T-helper 2 cell treated with Interferon-gamma antibody and Interleukin-4, amounts not matched to agents 100 ng/mL and 5 ng/mL, for 36 hours (primary cell): Measurements from ENCODE around the gene FAXDC2. TPM values are rescaled to one million over a fixed set of nuclear protein-coding genes. Genes with fewer than 3 reads are reported as not detected.

ENCODE experiments used
- intact Hi-C: fragments of 100-400 bp; cut with micrococcal nuclease; formaldehyde crosslinking; loops from one replicate; pipeline ENCODE4 v1.15.1; 2023
- total RNA-seq: library from RNA; stranded (reverse); gene quantifications from 2 replicates; pipeline ENCODE4 v1.2.3, GENCODE V29; 2022

Gene FAXDC2, protein sequence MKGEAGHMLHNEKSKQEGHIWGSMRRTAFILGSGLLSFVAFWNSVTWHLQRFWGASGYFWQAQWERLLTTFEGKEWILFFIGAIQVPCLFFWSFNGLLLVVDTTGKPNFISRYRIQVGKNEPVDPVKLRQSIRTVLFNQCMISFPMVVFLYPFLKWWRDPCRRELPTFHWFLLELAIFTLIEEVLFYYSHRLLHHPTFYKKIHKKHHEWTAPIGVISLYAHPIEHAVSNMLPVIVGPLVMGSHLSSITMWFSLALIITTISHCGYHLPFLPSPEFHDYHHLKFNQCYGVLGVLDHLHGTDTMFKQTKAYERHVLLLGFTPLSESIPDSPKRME
- total RNA-seq: 0.14 TPM in 1 of 2 replicates, not detected in the other

DNA sequence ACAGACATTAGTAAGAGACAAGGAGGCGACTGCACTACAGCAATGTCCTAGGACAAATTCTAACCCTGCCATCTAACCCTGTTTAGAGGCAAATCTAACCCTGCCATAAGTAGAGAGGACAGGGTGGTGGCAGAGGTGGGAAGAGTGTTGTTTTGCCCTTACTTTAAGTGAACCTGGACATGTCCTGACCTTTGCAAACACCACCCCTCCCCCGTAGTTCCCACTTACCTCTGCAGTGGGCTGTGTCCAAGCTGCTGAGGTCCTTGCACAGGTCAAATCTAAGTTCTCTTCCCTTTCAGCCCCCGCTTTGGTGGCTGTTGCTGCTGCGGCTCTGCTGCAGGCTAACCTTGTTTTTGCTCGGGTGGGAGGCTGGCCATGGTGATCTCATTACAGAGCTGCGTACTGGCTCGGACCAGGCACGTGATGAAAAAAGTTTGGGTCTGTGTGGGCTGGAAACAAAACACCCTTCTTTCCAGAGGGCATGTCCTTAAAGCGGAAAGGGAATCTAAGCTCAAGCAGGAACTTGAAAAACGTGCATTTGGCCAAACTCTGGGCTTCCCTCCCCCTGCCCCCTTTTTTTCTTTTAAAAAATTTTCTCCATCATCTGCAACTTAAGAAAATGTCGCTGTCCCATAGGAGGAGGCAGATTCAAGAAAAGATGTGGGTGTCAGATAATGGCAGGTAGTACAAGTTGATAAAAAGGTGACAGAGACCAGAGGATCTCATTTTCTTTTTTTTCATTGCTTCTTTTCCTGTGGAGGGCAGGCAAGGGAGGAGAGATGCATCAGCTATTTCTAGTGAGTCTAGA is at the start of gene FAXDC2:
Gene FAXDC2, minus strand, starts transcription at position 349 of the 808 bp plus-strand sequence. CDS start 12,425 bp downstream, outside the sequence.
- intact Hi-C loops: no loop called here

- intact Hi-C loops: no loop called here
Measured at GRCh38 chr5:154900066-154900465, 49.7 kb upstream of the FAXDC2 start.

DNA sequence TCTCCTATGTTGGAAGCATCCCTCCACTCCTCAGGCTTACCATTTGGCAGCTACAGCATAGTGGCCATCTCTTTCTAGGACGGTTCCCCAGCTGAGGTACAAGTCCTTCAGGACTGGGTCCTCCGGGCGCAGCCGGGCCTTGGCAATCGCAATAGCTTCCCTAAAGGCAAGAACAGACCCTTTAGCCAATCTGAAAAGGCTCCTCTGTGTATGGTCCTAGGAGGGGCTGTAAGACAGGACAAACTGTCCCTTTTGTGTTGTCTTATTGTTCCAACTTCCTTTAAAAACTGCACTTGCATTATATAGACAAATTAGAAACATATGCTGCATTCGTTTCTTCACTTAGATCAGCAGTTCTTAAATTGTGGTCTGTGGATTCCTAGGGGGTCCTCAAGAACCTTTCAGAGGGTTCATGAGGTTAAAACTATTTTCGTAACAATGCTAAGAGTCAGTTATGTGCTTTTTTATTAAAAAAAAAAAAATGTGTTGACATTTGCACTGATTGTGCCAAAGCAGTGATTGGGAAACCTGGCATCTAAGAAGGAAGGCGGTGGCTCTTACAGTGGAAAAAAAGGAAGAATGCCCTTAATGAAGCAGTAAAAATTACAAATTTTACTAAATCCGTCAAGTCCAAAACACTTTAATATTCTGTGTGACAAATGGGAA is 48.9 kb upstream of the FAXDC2 start:
- intact Hi-C loops: no loop called here

DNA sequence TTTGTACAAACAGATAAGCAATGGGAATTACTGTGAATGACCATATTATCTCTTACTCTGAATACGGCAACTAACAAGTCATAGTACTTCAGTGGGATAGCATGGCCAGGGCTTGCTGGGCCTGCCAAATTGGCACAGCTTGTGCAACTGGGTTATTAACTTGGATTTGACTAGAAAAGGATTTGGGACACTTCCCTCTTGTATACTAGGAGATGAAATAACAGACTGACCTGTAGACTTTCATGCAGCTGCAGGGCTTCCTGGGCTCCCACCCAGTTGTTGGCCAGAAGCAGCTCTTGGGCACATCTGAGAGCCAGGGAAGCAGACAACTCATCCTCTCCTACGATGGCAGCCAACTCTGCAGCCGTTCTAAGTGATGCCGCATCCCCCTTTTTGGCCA is 47.8 kb upstream of the FAXDC2 start:
- intact Hi-C loops: no loop called here

- intact Hi-C loops: no loop called here
Measured at GRCh38 chr5:154896562-154897165, 46.3 kb upstream of the FAXDC2 start.

DNA sequence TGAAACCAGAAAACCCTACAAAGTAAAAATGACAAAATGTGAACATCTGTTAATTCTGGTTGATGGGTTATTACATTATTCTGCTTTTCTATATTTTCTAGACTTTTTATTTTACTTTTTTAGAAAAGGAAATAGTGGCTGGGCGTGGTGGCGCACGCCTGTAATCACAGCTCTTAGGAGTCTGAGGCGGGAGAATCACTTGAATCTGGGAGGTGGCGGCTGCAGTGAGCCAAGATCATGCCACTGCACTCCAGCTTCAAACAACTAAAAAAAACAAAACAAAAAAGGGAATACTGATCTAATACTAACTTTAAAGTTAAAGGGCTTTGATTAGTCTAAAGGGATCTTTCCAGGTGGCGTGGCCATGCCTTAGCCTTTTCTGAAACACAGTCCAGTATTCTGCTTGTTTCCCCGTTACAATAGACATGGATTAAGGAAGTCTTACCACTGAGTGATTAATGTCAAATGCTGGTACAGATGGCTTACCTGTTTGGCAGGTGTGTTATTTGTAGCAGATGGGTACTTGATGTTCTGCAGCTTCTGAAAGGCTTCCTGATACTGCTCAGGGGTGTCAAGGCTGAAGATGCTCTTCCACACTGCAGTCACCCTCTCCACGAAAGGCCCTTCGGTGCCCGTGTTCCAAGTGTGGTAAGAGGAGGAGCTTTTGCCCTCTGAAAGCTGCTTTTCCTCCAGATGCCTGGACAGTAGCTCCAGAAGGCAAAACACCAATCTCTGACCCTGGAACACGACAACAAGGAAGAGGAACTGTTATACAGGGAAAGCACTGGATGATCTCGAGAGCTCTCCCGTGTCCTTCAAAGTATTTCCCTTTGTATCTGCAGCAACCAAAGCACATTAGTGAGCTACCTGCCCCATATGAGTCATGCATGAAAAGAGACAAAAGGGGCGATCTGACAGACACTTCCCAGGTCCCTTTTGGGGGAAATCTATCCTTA is 45.5 kb upstream of the FAXDC2 start:
- intact Hi-C loops: no loop called here

- intact Hi-C loops: no loop called here
Measured at GRCh38 chr5:154893381-154893780, 43.0 kb upstream of the FAXDC2 start.

- intact Hi-C loops: no loop called here
Measured at GRCh38 chr5:154892369-154892771, 42.0 kb upstream of the FAXDC2 start.

GRCh38 chr5:154885439-154885838 is 35.0 kb upstream of the FAXDC2 start:
- intact Hi-C loops: no loop called here

DNA sequence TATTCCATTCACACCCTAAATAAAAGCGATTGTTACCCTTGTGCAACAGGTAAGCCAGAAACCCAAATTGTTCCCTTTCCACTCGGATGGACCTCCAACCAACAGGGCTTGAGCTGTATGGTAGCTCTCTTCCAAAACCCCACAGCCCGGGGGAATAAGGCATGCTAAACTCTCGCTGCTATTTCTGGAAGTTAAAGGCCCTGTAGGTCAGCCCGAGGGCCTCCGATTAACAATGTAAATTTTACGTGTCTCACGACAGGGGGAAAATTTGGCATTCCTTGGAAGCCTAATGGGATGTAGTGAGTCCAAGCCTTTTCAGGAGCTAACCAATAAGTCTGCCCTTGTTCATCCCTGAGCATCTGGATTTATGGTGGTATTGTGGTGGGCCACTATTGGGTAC is 34.0 kb upstream of the FAXDC2 start:
- intact Hi-C loops: no loop called here

DNA sequence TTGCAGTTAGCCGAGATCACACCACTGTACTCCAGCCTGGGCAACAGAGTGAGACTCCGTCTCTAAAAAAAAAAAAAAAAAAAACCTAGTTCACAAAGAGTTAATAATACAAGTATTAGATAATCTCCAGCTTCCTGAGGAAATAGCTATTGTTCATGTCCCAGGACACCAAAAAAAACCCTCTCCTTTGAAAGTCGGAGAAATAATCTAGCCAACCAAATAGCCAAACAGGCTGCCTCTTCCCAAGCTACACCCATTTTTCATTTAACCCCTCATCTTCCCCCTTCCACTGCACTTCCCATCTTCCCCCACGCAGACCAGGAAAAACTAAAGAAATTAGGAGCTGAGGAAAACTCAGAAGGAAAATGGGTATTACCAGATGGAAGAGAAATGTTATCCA is 31.6 kb upstream of the FAXDC2 start:
- intact Hi-C loops: no loop called here

- intact Hi-C loops: no loop called here
Measured at GRCh38 chr5:154878642-154879335, 28.4 kb upstream of the FAXDC2 start.

- intact Hi-C loops: no loop called here
Measured at GRCh38 chr5:154873791-154874331, 23.5 kb upstream of the FAXDC2 start.

GRCh38 chr5:154871734-154872133 is 21.3 kb upstream of the FAXDC2 start:
- intact Hi-C loops: no loop called here

DNA sequence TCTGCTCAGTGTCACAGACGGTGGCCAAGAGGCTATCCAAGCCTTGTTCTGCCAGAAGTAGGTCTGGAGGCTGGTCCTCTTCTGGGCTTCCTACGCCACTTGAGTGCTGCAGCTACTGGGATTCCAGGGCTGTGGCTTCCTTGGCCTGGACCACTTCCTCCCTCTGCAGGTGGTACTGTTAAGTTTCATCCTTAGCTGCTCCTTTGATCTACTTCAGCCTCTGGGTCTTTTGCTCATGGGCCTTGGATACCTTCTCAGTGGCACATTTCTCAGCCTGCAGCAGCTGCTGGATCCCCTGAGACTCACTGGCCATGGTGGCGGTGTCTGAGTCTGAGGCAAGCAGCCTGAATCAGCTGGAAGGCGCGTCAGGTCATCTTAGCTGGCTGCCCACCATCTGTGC is 18.3 kb upstream of the FAXDC2 start:
- intact Hi-C loops: no loop called here

DNA sequence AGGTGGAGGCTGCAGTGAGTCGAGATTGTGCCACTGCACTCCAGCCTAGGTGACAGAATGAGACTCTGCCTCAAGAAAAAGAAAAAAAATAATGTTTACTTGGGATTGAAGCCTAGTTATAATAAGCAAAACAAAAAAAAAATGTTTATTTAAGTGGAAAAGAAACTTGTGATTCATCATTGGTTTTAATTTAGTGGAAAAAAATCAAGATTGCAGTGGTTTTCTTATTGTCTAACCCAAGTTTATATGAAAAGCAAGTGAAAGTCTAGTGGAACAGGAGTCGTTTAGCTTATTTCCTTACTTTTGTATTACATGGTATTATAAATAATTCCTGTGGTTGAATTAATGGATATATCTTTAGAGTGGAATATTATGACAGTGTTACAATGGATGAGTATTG is 16.4 kb upstream of the FAXDC2 start:
- intact Hi-C loops: no loop called here

GRCh38 chr5:154865466-154866184 is 15.2 kb upstream of the FAXDC2 start:
- intact Hi-C loops: no loop called here

GRCh38 chr5:154863291-154864080 is 13.1 kb upstream of the FAXDC2 start:
- intact Hi-C loops: no loop called here
